Brain pericyte (primary cell): ENCODE measurements around the gene HSPB2.
"Not testable (repeated sequence)": the region's sequence is repeated elsewhere in the genome, so short reads cannot be mapped to it uniquely, and the experiment has no call there.

Experiments used
- DNase-seq: peaks from one replicate; pipeline ENCODE4 v3.0.0-alpha.2; 2012; ENCODE audit warnings: low read depth, low spot score

The HSPB2 gene

DNA sequence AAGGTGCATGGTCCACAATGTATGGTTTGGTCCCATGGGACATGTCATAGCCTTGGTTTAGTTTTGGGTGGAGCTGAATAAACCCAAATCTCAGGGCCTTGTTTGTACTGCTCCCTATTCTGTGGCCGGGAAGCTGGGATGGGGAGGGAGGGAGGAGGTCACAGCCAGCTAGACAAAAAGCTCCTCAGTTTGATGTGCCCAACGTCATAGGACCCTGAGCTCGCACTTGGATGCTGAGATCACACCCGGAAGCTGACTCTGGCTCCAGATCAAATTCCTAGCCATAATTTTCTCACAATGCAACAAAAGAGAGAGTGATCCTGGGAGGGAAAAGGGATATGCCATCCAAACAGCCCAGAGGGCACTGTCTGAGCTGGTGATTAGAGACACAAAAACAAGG, 1.5 kb downstream of the HSPB2 start:
- no peak for DNase-seq

DNA sequence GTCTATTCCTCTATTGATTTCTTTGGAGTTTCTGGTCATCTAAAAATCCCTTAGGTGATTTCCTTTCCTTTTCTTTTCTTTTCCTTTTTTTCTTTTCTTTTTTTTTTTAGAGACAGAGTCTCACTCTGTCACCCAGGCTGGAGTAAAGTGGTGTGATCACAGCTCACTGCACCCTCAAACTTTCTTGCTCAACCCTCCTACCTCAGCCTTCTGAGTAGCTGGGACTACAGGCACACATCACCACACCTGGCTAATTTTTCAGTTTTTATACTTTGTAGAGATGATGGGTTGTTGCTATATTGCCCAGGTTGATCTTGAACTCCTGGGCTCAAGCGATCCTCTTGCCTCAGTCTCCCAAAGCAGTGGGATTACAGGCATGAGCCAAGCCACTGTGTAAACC, 4.2 kb downstream of the HSPB2 start:
- no peak for DNase-seq

DNA sequence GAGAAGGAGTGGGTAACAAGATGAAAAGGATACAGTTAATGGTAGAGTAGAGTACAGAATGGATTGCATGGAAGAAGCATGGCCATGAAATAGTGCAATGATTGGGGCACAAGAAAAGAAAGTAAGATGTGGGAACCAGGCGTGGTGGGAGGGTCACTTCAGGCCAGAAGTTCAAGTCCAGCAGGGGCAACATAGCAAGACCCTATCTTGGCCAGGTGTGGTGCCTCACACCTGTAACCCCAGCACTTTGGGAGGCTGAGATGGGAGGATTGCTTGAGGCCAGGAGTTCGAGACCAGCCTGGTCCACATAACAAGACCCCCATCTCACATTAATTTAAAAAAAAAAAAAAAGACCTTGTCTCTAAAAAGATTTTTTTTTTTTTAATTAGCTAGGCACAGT, 4.8 kb downstream of the HSPB2 start:
- DNase-seq: no peak

DNA sequence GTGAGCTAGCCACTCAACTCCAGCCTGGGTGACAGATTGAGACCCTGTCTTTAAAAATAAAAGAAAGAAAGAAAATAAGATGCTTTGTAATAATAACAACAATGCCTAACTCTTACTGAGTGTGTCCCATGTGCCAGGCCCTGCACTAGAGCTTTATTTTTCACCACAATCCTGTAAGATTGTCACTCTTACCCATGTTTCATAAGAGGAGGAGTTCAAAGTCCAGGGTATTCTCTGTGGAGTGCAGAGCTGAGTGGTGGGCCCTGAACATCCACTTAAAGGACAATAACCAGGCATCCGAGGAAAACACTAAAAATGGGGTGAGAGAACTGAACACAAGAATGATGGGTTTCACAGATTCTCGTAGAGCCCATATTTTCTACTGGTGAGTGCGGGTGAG, 5.3 kb downstream of the HSPB2 start:
- no peak for DNase-seq

DNA sequence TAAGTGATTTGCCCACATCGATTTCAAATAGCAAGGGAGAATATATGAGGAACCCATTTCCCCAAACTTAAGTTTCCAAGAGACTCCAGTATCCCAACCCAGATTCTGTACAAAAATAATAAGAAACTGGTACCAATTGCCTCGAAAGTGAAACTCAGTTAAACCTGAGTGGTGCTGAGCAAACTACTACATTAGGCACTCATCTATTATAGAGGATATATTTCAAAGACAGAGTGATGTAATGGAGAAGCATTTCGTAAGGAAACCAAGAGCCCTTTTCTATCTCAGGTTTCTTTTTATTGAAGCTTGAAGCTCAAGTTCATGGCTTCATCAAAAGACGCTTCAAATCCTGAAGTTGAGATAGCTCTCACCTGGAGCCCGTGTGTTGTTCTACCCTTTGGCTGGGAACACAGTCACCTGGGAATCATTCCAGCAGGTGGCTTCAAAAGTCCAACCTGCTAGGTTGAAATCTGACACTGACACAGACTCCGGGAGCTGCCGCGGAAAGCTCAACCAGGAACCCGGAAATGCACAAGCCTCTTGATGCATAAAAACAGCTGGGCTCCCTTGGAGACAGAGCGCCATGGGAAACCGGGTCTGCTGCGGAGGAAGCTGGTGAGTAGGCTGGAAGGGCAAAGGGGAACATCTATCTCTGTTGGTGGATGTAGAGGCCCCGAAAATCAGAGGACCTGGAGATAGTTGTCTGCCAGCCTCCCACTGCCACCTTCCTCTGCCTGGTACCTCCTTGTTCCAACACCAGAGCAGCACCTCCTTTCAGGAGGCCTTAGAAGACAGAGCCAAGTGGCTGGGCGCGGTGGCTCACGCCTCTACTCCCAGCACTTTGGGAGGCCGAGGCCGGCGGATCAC, 6.1 kb downstream of the HSPB2 start, which contains the start of gene C11orf52:
TSS of gene C11orf52 (plus strand) at position 524 of the 867 bp plus-strand sequence. CDS start at position 584, 60 bp downstream.
- DNase-seq: no peak

DNA sequence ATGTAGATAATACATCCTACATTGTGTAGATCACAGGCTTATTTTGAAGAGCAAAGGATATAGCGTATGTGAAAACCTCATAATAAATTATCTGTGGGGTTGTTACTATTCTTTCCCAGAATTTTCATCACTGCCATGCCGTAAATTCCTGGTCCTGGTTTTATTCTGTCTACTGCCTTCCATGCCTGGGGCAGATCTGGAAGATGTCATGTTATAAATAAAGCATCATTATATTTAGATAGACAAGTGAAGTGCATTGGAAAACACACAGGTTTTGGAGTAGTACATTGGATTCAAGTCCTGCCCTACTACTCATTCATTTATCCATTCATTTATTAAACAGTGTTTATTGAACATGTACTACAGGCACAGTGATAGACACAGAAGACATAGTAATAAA, 8.4 kb downstream of the HSPB2 start:
- no peak for DNase-seq

DNA sequence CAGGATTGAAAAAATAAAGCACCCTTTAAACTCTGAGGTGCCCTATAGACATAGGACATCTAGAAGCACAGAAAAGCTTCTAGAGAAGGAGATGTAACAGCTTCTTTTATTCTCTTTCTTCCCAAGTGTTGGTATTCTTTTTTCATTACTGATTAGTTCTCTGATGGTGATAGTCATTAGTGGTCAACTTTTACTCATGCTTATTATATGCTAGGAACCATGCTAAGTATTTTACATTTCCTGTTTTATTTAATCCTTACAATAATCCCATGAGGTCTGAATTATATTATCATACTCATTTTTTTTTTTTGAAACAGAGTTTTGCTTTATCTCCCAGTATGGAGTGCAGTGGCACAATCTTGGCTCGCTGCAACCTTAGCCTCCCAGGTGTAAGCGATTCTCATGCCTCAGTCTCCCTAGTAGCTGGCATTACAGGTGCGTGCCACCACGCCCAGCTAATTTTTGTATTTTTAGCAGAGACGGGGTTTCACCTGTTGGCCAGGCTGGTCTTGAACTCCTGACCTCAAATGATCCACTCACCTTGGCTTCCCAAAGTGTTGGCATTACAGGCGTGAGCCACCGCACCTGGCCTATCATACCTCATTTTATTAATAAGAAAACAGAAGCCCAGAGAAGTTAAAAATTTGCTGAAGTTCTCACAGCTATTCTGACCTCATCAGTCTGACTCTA, 9.2 kb downstream of the HSPB2 start:
- no peak for DNase-seq

DNA sequence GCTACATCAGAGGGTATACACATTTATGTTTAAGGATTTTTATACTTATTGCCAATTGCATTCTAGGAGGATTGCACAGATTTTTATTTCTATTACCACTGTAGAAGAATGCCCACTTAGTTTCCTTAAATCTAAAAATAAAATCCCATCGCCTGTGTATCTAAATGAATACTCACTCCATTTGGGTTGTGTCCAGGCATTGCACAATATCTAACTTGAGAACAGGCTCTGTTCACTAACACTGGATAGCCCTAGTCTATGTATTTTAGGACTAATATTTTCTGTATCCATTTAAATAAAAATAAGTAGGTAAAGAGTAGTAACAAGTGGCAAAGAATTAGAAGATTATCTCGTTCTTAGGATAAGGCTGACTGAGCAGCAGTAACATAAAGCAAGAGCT, 10.3 kb downstream of the HSPB2 start:
- DNase-seq: no peak

DNA sequence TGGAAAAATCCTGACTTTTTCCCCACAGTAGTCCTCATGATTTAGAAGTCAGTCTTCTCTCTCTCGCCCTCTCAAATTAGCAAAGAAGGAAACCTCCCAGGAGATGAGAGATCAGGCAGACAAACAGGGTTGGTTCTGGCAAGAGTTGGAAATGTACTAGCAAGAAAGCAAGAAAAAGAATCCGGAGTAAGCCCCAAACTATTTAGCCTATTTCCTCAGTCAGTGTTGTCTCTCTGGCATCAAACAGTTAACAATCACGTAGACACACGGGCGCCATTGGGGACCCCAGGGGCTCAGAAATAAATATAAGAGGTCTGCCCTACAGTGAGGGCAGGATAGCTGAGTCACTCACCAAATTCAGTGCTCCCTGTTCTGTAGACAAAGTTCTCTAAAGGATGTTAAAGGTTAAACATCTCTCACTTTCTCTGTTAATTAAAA, 10.8 kb downstream of the HSPB2 start:
- no peak for DNase-seq

DNA sequence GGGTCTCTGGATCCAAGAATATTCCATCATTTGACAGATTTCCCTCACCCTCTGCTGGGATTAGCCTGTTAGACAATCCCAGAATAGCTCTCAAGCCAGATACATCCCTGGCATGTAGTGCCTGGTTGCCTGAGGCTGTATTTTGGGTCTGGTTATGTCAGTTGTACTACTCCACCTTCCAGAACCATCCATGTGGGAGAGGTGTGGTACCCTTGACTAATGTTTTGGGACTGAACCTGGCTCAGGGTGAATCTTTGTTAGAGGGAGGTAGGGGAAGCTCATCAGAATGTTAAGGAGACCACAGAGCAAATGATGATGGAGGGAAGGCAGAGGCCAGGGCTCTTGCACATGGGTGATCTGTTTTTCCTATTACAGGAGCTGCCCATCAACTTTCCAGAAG, 11.4 kb downstream of the HSPB2 start:
- DNase-seq: no peak

DNA sequence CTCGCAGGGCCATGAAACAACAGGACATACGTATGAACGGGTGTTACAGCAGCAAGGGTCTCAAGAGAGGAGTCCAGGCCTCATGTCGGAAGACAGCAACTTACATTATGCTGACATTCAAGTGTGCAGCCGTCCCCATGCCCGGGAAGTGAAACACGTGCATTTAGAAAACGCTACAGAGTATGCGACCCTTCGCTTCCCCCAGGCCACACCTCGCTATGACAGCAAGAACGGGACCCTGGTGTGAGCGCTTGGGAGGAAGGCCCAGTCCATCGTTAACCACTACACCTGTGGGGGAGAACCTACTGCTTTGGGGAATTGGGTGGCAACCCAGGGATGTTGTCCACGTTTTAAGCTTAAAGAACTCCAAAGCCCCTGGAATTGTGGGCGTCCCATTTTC, 13.4 kb downstream of the HSPB2 start:
- no peak for DNase-seq

DNA sequence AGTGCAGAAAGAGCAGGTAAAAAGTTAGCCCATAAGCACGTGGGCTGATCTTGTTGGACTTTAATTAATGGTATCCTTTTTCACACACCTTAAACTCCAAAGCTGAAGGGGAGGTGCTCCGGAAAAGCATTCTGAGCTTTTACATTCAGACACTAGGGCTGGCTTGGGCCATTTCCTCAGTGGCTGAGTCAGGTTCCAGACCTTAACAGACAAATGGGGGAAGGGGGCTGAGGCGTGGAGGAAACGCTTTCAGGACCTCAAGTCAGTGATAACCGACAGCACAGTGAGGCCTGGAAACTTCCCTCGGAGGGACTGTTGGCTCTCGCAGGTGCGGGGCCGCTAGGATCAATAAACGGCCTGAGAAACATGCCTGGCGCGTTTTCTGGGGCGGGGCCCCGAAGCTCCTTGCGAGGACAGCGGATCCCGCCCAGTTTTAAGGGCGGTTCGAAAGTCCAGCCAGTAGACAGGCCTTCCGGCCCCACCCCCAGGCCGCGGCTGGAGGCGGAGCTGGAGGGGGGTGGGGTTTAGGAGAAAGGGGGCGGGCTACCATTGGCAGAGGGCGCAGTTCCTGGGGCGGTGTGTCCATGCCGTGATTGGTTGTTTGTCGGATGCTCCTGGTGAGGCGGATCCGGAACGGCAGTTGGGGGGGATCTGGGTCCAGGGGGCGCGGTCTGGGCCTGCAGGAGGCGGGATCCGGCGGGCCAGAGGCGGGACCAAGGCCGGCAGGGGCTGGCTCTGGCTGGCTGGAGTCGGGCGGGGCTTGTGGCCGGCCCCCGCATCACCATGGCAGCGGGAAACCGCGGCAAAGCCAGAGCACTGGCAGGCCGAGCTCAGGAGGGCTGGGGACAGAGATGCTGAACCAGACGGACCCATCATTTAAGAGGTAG, 14.2 kb downstream of the HSPB2 start:
- DNase-seq: peak; percentile 86

DNA sequence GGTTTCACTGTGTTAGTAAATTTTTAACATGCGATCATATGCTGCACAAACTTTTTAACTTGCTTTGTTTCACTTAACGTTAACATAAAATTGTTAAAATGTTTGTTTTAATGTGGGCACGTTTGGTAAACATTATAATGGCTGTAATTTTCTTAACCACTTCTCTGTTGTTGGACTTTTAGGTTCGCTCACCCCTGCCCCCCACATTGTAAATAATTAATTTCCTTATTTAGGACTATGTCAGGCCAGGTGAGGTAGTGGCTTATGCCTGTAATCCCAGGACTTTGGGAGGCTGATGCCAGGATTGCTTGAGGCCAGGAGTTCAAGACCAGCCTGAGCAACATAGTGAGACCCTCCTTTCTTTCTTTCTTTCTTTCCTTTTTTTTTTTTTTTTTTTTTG, 17.9 kb downstream of the HSPB2 start:
- no peak for DNase-seq

DNA sequence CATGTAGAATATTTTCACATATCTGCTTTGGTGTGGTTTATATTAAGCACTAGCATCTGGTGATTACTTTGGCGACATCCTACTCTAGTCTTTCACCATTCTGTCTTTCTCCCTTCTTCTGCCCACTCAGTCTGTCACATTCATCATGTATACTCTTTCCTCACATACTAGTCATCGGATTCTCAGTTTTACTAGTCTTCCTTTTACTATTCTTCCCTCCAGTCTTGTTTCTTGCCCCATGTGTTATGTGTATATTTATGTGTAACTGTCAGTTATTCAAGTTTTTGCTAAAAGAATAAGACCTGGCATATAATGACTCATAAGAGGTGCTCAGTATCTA, 20.0 kb downstream of the HSPB2 start:
- DNase-seq: no peak

DNA sequence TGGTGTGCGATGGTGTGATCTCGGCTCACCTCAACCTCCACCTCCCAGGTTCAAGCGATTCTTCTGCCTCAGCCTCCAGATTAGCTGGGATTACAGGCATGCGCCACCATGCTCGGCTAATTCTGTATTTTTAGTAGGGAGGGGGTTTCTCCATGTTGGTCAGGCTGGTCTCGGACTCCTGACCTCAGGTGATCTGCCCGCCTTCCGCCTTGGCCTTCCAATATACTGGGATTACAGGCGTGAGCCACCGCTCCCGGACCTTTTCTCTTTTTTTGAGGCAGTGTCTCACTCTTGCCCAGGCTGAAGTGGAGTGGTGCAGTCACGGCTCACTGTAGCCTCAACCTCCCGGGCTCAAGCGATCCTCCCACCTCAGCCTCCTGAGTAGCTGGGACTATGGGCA, 20.6 kb downstream of the HSPB2 start:
- DNase-seq: not testable (repeated sequence)

DNA sequence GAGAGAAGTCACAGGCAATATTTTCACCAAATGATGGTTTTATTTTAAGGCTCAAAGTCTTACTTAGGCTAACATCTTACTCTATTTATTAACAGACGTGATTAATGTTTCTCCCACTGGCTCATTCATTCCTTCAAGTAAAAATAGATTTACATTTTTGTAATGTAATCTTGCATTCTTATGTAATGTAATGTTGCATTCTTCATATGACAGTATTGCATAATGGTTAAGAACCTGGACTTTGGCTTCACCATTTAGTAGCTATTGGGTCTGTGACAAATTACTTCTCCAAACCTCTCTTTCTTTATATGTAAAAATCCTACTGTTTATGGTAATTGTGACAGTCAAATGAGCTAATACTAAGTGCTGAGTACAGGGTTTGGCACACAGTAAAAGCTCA, 21.3 kb downstream of the HSPB2 start:
- DNase-seq: no peak

DNA sequence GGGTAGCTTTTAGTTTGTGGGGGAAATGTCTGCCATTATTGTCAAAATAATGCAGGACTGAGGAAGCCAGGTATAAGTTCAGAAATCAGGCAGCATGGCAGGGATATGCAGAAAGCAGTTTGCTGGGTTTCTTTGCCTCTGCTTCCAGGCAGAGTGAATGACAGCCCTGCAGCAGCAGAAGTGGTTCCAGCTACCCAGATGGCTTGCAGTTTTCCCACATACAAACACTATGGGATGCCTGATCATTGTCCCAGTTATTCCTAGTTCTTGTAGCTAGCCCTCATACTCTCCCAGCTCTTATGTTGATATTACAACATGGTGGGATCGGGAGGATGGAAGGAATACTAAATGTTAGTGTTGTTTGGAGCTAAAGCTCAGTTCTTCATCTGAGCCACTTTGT, 21.8 kb downstream of the HSPB2 start:
- DNase-seq: no peak

DNA sequence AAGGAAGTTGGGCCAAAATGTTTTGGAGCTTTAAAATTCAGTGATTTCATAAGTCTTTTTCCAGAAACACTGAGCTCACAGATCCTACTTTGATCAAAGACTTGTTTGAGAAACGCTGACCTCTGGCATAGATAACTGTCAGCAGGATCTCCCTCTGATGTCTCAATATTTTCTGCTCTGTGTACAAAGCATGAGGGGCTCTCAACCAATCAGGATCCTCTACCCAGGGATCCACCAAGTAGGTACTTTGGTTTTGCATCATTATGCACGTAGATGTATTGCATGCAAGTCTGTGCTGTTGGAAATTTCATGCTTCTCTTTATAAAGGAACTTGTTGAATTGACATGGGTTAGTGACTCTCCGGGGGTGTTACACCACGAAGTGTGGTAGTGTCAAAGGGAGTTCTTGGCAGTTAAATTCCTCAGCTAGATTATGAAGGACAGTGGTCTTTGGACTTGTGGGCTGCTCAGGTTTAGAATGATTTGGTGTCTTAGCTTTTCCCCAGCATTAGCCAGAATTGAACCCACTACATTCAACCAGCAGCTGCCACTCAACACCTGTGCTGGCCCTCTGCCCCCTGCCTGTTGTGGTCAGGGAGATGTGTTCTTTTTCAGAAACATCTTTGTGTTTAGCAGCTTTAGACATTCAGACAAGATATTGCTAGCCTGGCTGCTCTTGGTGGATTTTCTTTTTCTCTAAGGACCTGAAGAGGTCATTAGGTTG, 22.9 kb downstream of the HSPB2 start:
- no peak for DNase-seq

DNA sequence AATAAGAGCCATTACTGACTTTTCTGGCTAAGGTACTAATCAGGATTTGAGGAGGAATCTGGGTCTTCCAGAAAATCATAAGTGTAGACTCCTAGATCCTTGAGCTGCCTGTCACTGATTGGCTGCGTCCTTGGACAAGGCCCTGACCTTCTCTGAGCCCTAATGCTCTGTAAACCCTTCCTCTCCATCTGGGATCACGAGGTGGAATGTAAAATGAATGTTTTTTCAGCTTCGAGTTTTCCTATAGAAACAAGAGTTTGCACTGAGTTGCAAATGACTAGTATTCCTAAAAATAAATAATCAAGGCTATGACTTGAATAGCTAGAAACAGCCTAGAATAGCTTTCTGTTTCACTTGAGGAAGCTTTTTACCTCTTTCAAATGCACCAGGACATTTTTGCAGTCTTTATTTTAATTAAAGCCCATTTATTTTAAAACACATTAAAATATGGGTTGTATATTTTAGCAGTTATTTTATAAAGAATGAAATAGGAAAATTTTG, 23.6 kb downstream of the HSPB2 start:
- DNase-seq: no peak

DNA sequence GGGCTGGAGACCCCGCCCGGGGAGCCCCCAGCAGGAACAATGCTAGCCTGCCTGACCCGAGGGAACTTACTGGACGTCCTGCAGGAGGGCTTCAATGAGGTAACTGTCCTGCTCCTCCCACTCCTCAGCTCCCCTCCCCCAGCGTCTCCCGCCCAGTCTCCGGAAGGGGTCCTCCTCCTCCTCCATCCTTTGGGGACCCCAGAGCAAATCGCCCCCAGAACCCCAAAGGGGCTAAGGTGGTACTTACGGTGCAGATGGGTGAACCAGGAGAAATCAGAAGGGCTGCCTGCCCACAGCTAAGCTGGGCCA, 24.9 kb downstream of the HSPB2 start:
- no peak for DNase-seq

DNA sequence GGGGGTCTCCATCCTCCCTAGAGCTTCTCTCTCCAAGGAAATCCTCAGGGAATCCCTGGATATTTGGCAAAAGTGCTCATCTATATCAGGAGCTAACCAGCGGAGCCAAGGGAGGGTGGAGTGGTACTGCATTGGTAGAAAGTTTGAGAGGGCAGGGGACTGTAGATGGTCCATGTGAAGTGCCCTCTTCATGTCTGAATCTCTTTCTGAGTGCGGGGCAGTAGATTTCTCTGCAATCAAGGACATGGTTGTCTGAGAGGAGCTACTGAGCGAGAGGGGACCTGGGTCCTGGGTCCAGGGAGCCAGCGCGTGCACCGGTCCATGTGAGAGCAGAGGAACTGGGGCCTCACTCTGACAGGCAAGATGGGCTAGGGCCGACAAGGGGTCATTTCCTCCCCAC, 25.3 kb downstream of the HSPB2 start:
- no peak for DNase-seq
